Astrocyte (in vitro differentiated cells and primary cell): ENCODE measurements around the gene C2. TPM values are rescaled to one million over a fixed set of nuclear protein-coding genes. Genes with fewer than 3 reads are reported as not detected.

Experiments used
- DNase-seq: peaks from one replicate; pipeline ENCODE4 v3.0.0-alpha.2; 2010; ENCODE audit warnings: low read depth
- FAIRE-seq: peaks from 2 replicates; lab custom pipeline; 2011; peaks lifted over from hg19 to GRCh38; lab: Jason Lieb, UNC
- H2AFZ ChIP-seq: 2 replicates; pipeline ENCODE4 v1.6.0; 2012; ENCODE audit warnings: low read depth, low read length, inconsistent platforms
- H3K27ac ChIP-seq: 2 replicates; pipeline ENCODE4 v1.5.1; 2011; ENCODE audit warnings: low read depth, low read length, inconsistent platforms
- H3K27me3 ChIP-seq: 2 replicates; pipeline ENCODE4 v1.6.0; 2011; ENCODE audit warnings: low read length, inconsistent platforms; ENCODE audit not compliant: insufficient read depth
- H3K36me3 ChIP-seq: 2 replicates; pipeline ENCODE4 v1.5.1; 2011; ENCODE audit warnings: low read length, inconsistent platforms; ENCODE audit not compliant: insufficient read depth
- H3K4me1 ChIP-seq: 2 replicates; pipeline ENCODE4 v1.5.1; 2011; ENCODE audit warnings: low read length, inconsistent platforms; ENCODE audit not compliant: insufficient read depth
- H3K4me2 ChIP-seq: 2 replicates; pipeline ENCODE4 v1.6.0; 2012; ENCODE audit warnings: low read length, inconsistent platforms
- H3K4me3 ChIP-seq: 2 replicates; pipeline ENCODE4 v1.5.1; 2011; ENCODE audit warnings: low read depth, mild to moderate bottlenecking, low read length, inconsistent platforms; ENCODE audit not compliant: insufficient read depth
- H3K79me2 ChIP-seq: 2 replicates; pipeline ENCODE4 v1.6.0; 2012; ENCODE audit warnings: mild to moderate bottlenecking, low read length, inconsistent platforms; ENCODE audit not compliant: insufficient read depth
- H3K9ac ChIP-seq: 2 replicates; pipeline ENCODE4 v1.6.0; 2012; ENCODE audit warnings: mild to moderate bottlenecking, low read length, inconsistent platforms
- H3K9me3 ChIP-seq: 2 replicates; pipeline ENCODE4 v1.5.1; 2012; ENCODE audit warnings: low read depth, mild to moderate bottlenecking, low read length, inconsistent platforms; ENCODE audit not compliant: insufficient read depth
- H4K20me1 ChIP-seq: 2 replicates; pipeline ENCODE4 v1.6.0; 2012; ENCODE audit warnings: low read length, inconsistent platforms; ENCODE audit not compliant: insufficient read depth
- H3K27ac Mint-ChIP-seq: one replicate; pipeline ENCODE4 v1.8.0; 2021; ENCODE audit warnings: mild to moderate bottlenecking, mixed read lengths; ENCODE audit not compliant: unreplicated experiment
- H3K27me3 Mint-ChIP-seq: one replicate; pipeline ENCODE4 v1.8.0; 2021; ENCODE audit warnings: low read depth, mixed read lengths; ENCODE audit not compliant: unreplicated experiment
- H3K36me3 Mint-ChIP-seq: one replicate; pipeline ENCODE4 v1.8.0; 2021; ENCODE audit warnings: low read depth, mixed read lengths; ENCODE audit not compliant: unreplicated experiment
- H3K4me1 Mint-ChIP-seq: one replicate; pipeline ENCODE4 v1.8.0; 2021; ENCODE audit warnings: low read depth, mixed read lengths; ENCODE audit not compliant: unreplicated experiment
- H3K4me3 Mint-ChIP-seq: one replicate; pipeline ENCODE4 v1.8.0; 2021; ENCODE audit warnings: mild to moderate bottlenecking, moderate library complexity, mixed read lengths; ENCODE audit not compliant: unreplicated experiment
- H3K9me3 Mint-ChIP-seq: one replicate; pipeline ENCODE4 v1.8.0; 2021; ENCODE audit warnings: mild to moderate bottlenecking, mixed read lengths; ENCODE audit not compliant: unreplicated experiment
- EZH2 ChIP-seq: IDR thresholded peaks from 2 replicates; pipeline ENCODE4 v1.6.1; 2012; ENCODE audit warnings: mild to moderate bottlenecking, low read length, inconsistent platforms; ENCODE audit not compliant: insufficient read depth
- total RNA-seq: library from RNA; stranded (reverse); gene quantifications from 2 replicates; pipeline ENCODE4 v1.2.1, GENCODE V29; 2021
- TF ChIP-seq, protein P1 (sequence below): IDR thresholded peaks from 2 replicates; pipeline ENCODE4 v1.5.1; 2011; ENCODE audit warnings: low read depth, mild to moderate bottlenecking, inconsistent platforms, low read length, moderate library complexity; ENCODE audit not compliant: insufficient read depth

C2 gene
- total RNA-seq, 1 donor from 2014 or later, result 0.20 TPM

DNA sequence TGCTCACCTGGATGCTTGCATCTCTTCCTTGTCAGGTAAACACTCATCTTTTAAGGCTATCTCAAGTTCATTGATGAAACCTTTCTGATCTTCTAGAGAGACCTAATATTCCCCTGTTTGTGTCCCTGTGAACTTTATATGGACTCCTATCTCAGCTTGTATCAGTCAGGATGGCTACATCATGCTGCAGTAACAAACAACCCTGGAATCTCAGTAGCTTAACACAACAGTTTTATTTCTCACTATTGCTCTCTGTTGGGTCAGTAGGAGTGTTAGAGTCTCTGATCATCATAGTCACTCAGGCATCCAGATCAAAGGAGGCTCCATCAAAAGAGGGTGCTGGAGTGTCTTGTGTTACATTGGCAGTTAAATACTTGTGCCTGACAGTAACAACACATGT is 12.2 kb upstream of the C2 start:
- H3K4me3 Mint-ChIP-seq, result no peak overlapping the region
- no peaks in the 10 kb centered on the region for H4K20me1 ChIP-seq
- no peak overlapping the region for H3K4me3 ChIP-seq
- no peaks in the 10 kb centered on the region for H3K36me3 ChIP-seq
- H3K9me3 ChIP-seq, result no peaks in the 10 kb centered on the region
- no peak overlapping the region for H2AFZ ChIP-seq
- no peaks in the 10 kb centered on the region for H3K27me3 ChIP-seq
- TF ChIP-seq, protein P1, sequence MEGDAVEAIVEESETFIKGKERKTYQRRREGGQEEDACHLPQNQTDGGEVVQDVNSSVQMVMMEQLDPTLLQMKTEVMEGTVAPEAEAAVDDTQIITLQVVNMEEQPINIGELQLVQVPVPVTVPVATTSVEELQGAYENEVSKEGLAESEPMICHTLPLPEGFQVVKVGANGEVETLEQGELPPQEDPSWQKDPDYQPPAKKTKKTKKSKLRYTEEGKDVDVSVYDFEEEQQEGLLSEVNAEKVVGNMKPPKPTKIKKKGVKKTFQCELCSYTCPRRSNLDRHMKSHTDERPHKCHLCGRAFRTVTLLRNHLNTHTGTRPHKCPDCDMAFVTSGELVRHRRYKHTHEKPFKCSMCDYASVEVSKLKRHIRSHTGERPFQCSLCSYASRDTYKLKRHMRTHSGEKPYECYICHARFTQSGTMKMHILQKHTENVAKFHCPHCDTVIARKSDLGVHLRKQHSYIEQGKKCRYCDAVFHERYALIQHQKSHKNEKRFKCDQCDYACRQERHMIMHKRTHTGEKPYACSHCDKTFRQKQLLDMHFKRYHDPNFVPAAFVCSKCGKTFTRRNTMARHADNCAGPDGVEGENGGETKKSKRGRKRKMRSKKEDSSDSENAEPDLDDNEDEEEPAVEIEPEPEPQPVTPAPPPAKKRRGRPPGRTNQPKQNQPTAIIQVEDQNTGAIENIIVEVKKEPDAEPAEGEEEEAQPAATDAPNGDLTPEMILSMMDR, result no peak
- no peak for TF ChIP-seq EZH2
- H3K36me3 Mint-ChIP-seq, result no peaks in the 10 kb centered on the region
- no peaks in the 10 kb centered on the region for H3K9me3 Mint-ChIP-seq
- no peak overlapping the region for H3K4me2 ChIP-seq
- H3K27ac ChIP-seq, result no peak overlapping the region
- FAIRE-seq, result no peak
- peaks cover 6% of the 10 kb centered on the region for H3K4me1 ChIP-seq
- no peak overlapping the region for H3K27ac Mint-ChIP-seq
- H3K27me3 Mint-ChIP-seq, result peaks cover 6% of the 10 kb centered on the region
- H3K9ac ChIP-seq, result no peak overlapping the region
- H3K4me1 Mint-ChIP-seq, result peaks cover 1% of the 10 kb centered on the region
- no peak for DNase-seq
- no peaks in the 10 kb centered on the region for H3K79me2 ChIP-seq

DNA sequence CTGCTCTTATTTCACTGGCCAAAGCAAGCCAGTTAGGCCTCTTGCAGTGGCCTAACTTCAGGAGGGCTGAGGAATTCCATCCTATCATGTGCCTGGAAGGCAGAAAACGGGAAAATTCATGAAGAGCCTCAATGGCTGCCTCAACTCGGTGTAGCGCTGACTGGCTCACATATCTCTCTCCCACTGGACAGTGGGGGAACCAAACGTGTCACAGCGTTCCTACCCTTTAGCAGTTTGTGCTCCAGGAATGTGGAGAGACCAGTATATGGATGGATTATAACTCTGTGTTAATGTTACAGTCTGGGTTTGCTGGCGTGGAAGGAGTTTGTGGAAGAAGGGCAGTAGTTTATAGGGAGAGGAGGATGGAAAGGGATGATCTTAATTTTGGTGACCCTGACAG is 11.8 kb upstream of the C2 start:
- no peak overlapping the region for H3K4me3 ChIP-seq
- H3K36me3 ChIP-seq, result no peaks in the 10 kb centered on the region
- TF ChIP-seq, protein P1, result no peak
- H3K4me2 ChIP-seq, result no peak overlapping the region
- Mint-ChIP-seq H3K4me1 (peaks cover 1% of the 10 kb centered on the region), H3K36me3 (no peaks in the 10 kb centered on the region), H3K27me3 (peaks cover 6% of the 10 kb centered on the region), H3K27ac (no peak overlapping the region), H3K4me3 (no peak overlapping the region), H3K9me3 (no peaks in the 10 kb centered on the region)
- no peaks in the 10 kb centered on the region for H4K20me1 ChIP-seq
- H3K79me2 ChIP-seq, result no peaks in the 10 kb centered on the region
- no peaks in the 10 kb centered on the region for H3K27me3 ChIP-seq
- DNase-seq (no peak), FAIRE-seq (no peak)
- no peak overlapping the region for H3K27ac ChIP-seq
- H3K9me3 ChIP-seq, result no peaks in the 10 kb centered on the region
- H2AFZ ChIP-seq, result no peak overlapping the region
- peaks cover 6% of the 10 kb centered on the region for H3K4me1 ChIP-seq
- no peak overlapping the region for H3K9ac ChIP-seq

DNA sequence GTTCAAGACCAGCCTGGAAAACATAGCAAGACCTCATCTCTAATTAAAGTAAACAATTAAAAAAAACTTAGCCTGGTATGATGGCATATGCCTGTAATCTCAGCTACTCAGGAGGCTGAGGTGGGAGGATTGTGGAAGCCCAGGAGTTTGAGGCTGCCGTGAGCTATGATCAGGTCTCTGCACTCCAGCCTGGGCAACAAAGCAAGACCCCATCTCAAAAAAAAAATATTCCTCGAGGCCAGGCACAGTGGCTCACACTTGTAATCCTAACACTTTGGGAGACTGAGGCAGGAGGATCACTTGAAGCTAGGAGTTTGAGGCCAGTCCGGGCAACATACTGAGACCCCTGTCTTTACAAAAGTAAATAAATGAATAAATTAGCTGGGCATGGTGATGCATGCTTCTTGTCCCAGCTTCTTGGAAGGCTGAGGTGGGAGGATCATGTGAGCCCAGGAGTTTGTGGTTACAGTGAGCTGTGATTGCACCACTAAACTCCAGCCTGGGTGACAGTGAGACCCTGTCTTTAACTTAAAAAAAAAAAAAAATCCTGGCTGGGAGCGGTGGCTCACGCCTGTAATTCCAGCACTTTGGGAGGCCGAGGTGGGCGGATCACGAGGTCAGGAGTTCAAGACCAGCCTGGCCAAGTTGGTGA is 9.3 kb upstream of the C2 start:
- Histone ChIP-seq H3K9ac (no peak overlapping the region), H3K9me3 (no peaks in the 10 kb centered on the region), H3K79me2 (no peaks in the 10 kb centered on the region), H3K4me2 (no peak overlapping the region), H3K27me3 (no peaks in the 10 kb centered on the region), H3K36me3 (no peaks in the 10 kb centered on the region), H4K20me1 (no peaks in the 10 kb centered on the region), H3K27ac (no peak overlapping the region), H2AFZ (no peak overlapping the region), H3K4me1 (no peaks in the 10 kb centered on the region), H3K4me3 (no peak overlapping the region)
- no peak overlapping the region for H3K4me3 Mint-ChIP-seq
- H3K36me3 Mint-ChIP-seq, result no peaks in the 10 kb centered on the region
- no peak for DNase-seq
- peaks cover 16% of the 10 kb centered on the region for H3K27me3 Mint-ChIP-seq
- no peak for TF ChIP-seq EZH2
- TF ChIP-seq, protein P1, result no peak
- no peak overlapping the region for H3K27ac Mint-ChIP-seq
- no peaks in the 10 kb centered on the region for H3K9me3 Mint-ChIP-seq
- no peaks in the 10 kb centered on the region for H3K4me1 Mint-ChIP-seq
- no peak for FAIRE-seq
